Activated CD4-positive, alpha-beta T cell treated with anti-CD3 and anti-CD28 coated beads, Interleukin-2, amount 50 U/mL, for 16 hours (primary cell): ENCODE results near the gene RPS6KA2.

ENCODE experiments used
- DNase-seq: peaks from one replicate; pipeline ENCODE4 v3.0.0-alpha.2; 2020

The RPS6KA2 gene

DNA sequence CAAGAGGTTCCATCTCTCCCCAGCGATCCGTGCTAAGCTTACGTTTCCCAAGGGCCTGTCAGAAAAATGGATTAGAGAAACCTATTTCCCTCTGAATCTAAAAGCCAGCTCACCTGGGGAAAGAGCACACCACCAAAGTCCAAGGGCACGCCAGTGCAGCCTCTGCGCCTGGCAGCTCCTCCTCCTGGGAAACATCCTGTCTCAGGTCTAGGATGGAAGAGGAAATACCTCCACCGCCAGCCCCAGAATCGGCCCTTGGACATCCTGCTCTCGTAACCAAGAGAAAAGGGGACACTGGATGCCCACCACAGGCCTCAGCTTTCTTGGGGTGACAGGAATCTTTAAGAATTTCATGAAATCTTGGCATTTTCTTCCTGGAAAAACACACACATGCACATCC lies 59.2 kb downstream of the RPS6KA2 start:
- DNase-seq, result no peak

- DNase-seq, result no peak
Measured at GRCh38 chr6:166567107-166567506, 59.9 kb downstream of the RPS6KA2 start.

GRCh38 chr6:166566026-166567011 lies 60.7 kb downstream of the RPS6KA2 start:
- no peak for DNase-seq

DNA sequence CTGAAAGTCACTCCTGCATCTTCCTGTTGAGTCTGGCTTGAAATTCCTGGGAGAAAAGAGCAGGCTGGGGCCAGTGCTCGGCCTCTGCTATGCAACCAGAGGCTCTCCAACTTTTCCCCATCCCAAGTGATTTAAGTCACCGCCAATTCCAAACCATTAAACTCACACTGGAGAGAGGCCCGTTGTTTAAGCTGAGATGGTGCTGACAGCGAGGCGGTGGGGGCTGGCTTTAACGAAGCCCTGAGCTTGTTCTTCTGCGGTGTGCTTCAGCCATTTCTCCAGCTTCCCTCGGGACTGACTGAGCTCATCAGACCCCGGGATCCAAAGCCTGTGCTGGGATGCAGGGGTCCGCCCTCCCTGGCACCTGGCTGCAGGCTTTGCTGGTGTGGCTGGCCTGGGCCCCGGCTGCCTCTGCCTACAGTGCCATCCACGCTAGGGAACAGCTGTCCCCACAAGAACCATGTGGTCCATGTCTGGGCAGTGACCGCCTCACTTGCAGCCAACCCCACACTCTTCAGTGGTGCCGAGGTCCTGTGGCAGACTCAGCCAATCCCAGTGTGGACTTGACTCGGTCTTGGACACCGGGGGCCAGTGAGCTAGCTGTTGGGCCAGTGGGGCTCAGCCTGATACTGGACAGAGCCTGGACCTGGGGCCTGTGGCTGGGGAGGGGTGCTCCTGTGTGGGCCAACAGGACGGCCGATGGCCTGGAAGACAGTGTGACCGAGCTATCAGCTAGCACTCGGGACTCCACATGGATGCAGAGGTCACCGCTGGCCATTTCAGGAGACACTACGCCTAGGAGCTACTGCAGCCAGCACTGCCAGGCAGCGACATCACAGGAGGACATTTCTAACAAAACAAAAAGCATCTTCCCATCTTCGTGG lies 61.7 kb downstream of the RPS6KA2 start:
- no peak for DNase-seq

- DNase-seq, result no peak
Measured at GRCh38 chr6:166563805-166564204, 63.2 kb downstream of the RPS6KA2 start.

GRCh38 chr6:166563200-166563599 lies 63.9 kb downstream of the RPS6KA2 start:
- DNase-seq, result no peak

DNA sequence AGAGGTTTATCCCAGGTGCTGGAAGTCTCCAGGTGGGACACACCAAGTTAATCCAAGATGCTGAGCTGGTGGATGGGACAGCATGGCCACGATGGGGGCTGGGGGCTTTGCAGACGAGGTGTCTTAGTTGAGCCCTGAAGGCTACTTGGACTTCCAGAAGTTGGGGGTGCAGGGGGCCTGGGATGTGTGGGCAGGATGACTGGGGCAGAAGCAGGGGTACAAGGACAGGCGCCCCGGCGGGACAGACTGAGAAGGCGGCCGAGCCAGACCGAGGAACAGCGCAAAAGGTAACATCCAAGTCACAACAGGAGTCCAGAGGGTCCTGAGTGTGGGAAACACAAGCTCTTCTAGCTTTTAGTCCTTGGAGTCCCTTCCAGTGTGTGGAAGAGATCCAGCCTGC lies 64.3 kb downstream of the RPS6KA2 start:
- DNase-seq, result no peak

DNA sequence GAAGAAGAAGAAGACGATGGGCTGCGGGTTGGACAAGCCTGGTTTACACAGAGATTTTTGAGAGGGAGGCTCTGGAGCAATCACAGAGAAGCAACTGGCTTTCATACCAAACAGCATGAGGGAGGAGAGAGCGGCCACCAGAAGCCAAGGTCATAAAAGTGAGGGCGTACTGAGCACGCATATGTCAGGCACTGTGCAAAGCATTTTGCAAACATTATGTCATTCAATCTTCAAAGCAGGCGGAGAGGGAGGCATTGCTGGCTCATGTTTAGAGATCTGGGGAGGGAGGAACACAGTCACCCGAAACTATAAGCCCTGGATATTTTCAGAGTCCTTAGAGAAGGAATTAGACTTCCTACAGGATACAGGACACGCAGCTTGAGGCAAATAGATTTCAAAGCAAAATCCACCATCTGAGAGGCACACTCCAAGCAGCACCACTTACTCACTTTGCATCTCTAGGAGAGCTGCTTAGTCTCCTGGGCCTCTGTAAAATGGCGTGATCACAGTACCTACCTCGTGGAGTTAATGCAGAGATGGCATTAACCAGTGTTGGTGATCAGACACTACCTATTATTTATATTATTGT lies 65.2 kb downstream of the RPS6KA2 start:
- DNase-seq, result no peak

DNA sequence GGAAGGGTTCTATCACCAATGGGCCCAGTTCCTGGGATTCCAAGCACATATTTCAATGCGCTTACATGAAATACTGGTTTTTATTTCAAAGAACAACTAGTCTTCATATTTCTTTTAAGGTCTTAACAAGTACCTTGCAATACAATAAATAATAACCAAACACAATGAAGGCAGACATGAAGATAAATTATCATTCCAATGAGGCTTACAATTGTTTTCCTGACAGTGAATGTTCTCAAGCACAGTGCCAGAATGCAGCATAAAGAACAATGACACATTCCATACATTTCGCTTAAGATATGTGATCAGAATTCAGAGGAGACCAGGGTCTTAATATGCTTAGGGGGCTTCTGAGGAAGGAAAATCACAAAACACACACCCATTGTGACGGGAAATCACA lies 66.8 kb downstream of the RPS6KA2 start:
- DNase-seq, result no peak

DNA sequence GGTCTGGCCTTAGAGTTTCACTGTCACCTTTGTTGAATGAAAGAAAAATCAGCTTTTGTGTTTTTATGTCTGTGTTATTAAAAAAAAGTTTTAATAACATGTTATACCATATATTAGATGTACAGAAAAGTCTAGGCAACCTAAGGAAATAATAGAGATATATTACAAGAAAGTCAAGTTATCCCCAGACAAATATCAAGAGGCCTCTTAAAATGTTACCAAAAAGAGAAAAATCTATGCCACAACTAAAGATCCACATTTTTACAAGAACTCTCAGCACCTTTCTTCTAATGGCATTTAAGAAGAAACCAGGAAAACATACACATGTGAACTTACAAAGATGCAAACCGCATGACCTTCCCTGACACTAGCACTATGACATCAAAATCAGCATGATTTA lies 67.4 kb downstream of the RPS6KA2 start:
- no peak for DNase-seq

- DNase-seq, result no peak
Measured at GRCh38 chr6:166559211-166559610, 67.8 kb downstream of the RPS6KA2 start.

DNA sequence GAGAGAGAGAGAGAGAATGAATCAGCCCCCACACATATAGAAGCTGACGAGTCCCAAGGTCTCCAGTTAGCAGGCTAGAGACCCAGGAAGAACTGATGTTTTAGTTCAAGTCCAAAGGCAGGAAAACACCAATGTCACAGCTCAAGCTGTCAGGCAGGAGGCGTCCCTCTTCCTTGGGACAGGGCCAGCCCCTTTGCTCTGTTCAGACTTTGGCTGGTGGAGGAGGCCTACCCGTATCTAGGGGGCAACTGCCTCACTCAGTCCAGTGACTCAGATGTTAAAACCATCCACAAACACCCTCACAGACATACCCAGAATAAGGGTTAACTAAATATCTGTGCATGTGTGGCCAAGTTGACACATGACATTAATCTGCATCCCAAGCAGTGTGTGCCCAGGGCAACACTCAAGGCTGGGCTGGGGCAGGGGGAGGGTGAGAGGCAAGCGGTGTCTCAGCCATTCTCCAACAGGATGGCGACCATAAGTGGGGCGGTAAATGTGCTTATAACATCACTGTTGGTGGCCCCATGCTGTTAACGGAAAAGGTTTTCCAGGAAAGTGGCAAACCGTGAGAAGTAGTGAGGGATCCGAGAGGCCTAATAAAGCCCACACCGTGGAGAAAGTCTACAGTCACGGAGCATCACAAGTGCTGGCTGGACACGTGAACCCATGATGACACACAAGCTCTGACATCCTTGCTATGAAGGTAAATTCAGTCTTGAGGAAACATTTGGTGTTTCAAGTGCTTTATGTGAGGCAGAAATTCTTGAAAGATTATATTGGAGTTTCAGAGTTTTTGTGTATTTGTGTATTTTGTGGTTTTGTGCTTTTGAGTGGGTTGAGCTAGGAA lies 68.7 kb downstream of the RPS6KA2 start:
- DNase-seq, result no peak

DNA sequence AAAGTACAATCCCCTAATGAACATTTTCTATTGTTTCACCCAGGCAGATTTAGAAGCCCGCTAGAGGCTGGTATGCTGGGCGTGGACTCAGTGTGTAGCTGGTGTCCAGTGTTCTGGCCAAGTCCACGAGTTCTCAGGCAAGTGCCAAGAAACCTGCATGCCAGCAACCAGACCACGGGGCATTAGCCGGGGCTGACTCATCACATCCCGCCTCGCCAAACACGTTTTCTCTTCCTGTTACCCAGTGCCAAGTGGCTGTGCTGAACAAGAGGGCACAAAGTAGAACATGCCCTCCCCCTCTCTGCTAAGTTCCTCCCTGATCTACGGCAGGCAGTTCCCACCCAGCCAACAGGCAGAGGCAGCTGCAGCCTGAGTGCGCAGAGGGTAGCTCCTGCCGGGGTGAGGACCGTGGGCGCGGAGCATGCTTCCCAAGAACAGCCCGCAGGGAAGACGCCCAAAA lies 70.2 kb downstream of the RPS6KA2 start:
- DNase-seq, result peak; percentile 5

DNA sequence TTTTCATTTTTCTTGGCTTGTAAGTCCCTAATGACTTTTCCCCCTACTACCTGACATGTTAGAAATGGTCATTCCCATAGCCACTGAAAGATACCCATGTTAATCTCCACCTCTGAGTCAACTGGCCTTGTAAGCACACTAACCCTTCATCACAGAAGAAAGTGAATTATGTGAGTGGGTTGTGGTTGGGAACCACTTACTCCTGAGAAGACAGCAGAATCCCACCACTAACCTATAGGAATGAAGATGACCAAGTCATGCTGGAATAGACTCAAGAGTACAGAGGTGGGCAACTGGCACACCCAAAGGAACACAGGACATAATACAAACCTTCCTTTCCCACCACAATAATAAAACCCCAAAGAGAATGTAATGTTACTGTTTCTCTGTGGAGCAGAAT lies 70.7 kb downstream of the RPS6KA2 start:
- no peak for DNase-seq

- no peak for DNase-seq
Measured at GRCh38 chr6:166555086-166555485, 72.0 kb downstream of the RPS6KA2 start.

GRCh38 chr6:166554316-166554715 lies 72.7 kb downstream of the RPS6KA2 start:
- DNase-seq, result no peak

- no peak for DNase-seq
Measured at GRCh38 chr6:166553563-166554271, 73.3 kb downstream of the RPS6KA2 start.

DNA sequence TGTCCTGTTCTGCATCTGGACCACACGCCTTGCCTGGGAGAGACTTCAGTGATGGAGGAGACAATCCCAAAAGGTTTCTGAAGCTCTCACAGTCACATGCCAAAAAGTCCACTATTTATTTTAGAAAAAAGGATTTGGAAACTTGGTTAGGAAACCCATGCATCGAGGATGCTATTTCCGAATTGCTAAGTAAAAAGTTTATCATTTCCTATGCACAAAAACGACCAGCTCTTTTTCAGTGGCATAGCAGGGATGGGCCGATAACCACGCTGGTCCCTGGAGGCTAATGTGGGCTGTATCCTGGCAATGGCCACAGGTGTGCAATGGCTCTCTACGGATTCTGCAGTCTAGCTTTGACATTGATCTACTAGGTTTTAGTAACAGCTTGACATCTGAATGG lies 74.5 kb downstream of the RPS6KA2 start:
- no peak for DNase-seq

- DNase-seq, result no peak
Measured at GRCh38 chr6:166551754-166552495, 75.1 kb downstream of the RPS6KA2 start.

DNA sequence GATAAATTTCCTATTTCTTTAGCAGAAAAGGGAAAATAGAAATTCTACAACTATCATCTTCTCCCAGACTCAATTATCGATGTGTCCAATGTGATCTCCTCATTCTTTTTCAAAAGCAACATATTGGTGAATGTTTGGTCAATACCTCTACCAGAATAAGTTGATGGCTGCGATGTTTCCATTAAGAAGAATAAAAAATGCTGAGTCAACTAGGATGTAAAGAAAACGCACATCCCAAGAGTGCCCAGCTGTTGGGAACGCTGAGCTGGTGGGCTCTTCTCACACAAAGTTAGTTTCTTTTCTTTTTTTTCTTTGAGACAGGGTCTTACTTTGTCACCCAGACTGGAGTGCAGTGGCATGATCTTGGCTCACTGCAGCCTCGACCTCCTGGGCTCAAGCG lies 80.4 kb downstream of the RPS6KA2 start:
- DNase-seq, result no peak
